ENCODE results near the gene AKAP13. TPM values are rescaled to one million over a fixed set of nuclear protein-coding genes. Genes with fewer than 3 reads are reported as not detected.

The AKAP13 gene
- polyA plus RNA-seq, 1 of the 3 experiments (the other 2 are of a cell fraction): 8.4 TPM

DNA sequence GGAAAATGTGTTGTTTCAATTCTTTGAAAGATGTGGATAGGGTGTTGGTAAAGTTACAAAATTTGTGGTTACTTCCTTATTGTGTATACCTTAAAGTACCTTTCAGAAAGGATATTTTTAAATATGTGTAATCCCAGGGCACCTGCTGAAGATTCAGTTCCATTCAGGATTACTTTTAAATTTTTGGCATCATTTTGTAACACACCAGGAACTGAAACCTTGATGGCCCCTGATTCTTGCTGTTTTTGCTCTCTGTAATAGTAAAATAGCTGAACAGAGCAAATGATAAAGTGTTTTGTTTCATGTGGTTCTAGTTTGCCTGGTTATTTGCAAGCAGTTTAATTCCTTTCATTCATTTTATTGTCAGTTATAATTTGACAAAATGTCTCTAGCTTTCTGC is 253.5 kb downstream of the AKAP13 start (continued):
- no peak for TF ChIP-seq FOXJ3 (CRISPR knock-in tag; IDR thresholded peaks at IDR 0.05)
- no peak for TF ChIP-seq NRF1 (IDR thresholded peaks at IDR 0.05; ENCODE audit: low read depth, low read length)
- TF ChIP-seq EZH2phosphoT487 (IDR thresholded peaks at IDR 0.05; ENCODE audit: borderline replicate concordance, low read depth): no peak
- TF ChIP-seq FOXM1 (IDR thresholded peaks at IDR 0.05; ENCODE audit: low read depth): no peak
- no peak for TF ChIP-seq TAF1 (IDR thresholded peaks at IDR 0.05; ENCODE audit: borderline replicate concordance, low read depth, low read length)
- TF ChIP-seq NFIC (IDR thresholded peaks at IDR 0.05; ENCODE audit: borderline replicate concordance): no peak
- TF ChIP-seq YY1 (IDR thresholded peaks at IDR 0.05; ENCODE audit: low read depth): no peak
- no peak for TF ChIP-seq JUND (IDR thresholded peaks at IDR 0.05)

DNA sequence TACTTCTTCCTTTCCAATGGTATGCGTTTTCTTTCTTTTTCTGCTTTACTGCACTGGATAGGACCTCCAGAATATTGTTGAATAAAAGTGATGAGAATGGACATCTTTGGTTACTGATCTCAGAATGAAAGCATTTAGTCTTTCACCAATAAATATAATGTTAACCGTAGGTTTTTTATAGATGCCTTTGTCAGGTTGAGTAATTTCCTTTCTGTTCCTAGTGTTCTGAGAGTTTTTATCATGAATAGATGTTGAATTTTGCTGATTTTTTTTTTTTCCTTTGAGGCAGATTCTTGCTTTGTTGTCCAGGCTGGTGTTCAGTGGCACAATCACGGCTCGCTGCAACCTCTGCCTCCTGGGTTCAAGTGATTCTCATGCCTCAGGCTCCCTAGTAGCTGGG is 255.9 kb downstream of the AKAP13 start:
- H2AFZ ChIP-seq (ENCODE audit: low read depth): no peak overlapping the region
- no peak for DNase-seq
- TF ChIP-seq YY1 (IDR thresholded peaks at IDR 0.05; ENCODE audit: low read depth): no peak
- TF ChIP-seq TEAD4 (IDR thresholded peaks at IDR 0.05; ENCODE audit: borderline replicate concordance, insufficient read depth): no peak
- TF ChIP-seq USF1 (IDR thresholded peaks at IDR 0.05; ENCODE audit: borderline replicate concordance, low read depth): no peak
- no peak for TF ChIP-seq CTCF (IDR thresholded peaks at IDR 0.05)
- no peak for TF ChIP-seq EZH2phosphoT487 (IDR thresholded peaks at IDR 0.05; ENCODE audit: borderline replicate concordance, low read depth)
- TF ChIP-seq SIN3A (IDR thresholded peaks at IDR 0.05; ENCODE audit: borderline replicate concordance, low read depth, low read length): no peak
- TF ChIP-seq ELF1 (IDR thresholded peaks at IDR 0.05): no peak
- no peak for TF ChIP-seq NFIC (IDR thresholded peaks at IDR 0.05; ENCODE audit: borderline replicate concordance)
- no peak for TF ChIP-seq CHD2 (IDR thresholded peaks at IDR 0.05; ENCODE audit: low read length, partially characterized antibody)
- no peak for TF ChIP-seq EP300 (IDR thresholded peaks at IDR 0.05; ENCODE audit: borderline replicate concordance in 1 of 2, low read depth in 1 of 2, low read length in 1 of 2)
- TF ChIP-seq, protein P1, sequence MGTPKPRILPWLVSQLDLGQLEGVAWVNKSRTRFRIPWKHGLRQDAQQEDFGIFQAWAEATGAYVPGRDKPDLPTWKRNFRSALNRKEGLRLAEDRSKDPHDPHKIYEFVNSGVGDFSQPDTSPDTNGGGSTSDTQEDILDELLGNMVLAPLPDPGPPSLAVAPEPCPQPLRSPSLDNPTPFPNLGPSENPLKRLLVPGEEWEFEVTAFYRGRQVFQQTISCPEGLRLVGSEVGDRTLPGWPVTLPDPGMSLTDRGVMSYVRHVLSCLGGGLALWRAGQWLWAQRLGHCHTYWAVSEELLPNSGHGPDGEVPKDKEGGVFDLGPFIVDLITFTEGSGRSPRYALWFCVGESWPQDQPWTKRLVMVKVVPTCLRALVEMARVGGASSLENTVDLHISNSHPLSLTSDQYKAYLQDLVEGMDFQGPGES (IDR thresholded peaks at IDR 0.05; ENCODE audit: low read depth, low read length): no peak
- TF ChIP-seq FOXM1 (IDR thresholded peaks at IDR 0.05; ENCODE audit: low read depth): no peak
- H3K4me2 ChIP-seq: no peak overlapping the region
- H3K4me3 ChIP-seq (ENCODE audit: low read depth in 2 of 2, low read length in 1 of 2): no peak overlapping the region
- POLR2A ChIA-PET: no interaction called here
- CTCF ChIA-PET: no interaction called here
- H3F3A ChIP-seq (replicated peaks; ENCODE audit: insufficient read depth): peaks cover 5% of the 10 kb centered on the region
- peaks cover 0 to 8% of the 10 kb centered on the region in 2 experiments; a peak in 1 of 4 replicates for H3K4me1 ChIP-seq (ENCODE audit: control insufficient read depth in 1 of 2, insufficient read depth in 2 of 2, low read depth in 1 of 2, low read length in 1 of 2)
- peaks cover 0 to 30% of the 10 kb centered on the region in 2 experiments for H3K36me3 ChIP-seq (replicated peaks in 1 of 2; ENCODE audit: control insufficient read depth in 1 of 2, insufficient read depth in 2 of 2, low read length in 1 of 2)
- no peaks in the 10 kb centered on the region for H3K9me2 ChIP-seq
- WGBS (ENCODE audit: low lambda C conversion rate): 86% methylated on average over 4 of the region's 4 CpGs
- H3K27ac ChIP-seq (ENCODE audit: low read depth in 2 of 2, low read length in 1 of 2): peak overlapping the region in 1 of 2 experiments; percentile 13; a peak in 2 of 4 replicates
- no peaks in the 10 kb centered on the region for H3K27me3 ChIP-seq (ENCODE audit: insufficient read depth)
- peaks cover 38% of the 10 kb centered on the region for H3K79me2 ChIP-seq (ENCODE audit: insufficient read depth)
- H3K9me3 ChIP-seq: peaks cover 7% of the 10 kb centered on the region; the same call in 1 of the 2 replicates
- H3K9ac ChIP-seq: no peak overlapping the region
- H4K20me1 ChIP-seq (ENCODE audit: insufficient read depth): no peaks in the 10 kb centered on the region

Data from SK-N-SH (cell line).